Gastroesophageal sphincter (tissue), 3 donors: ENCODE results near the gene OCA2.

Source experiments
- CTCF ChIP-seq, 4 experiments: fragments of 200-600 bp in 2 of 4; fragments of 450-650 bp in 2 of 4; sonication (generic) in 1 of 4; IDR thresholded peaks; one replicate each; pipeline ENCODE4 v1.5.1; 2017 to 2019; ENCODE audit warnings: antibody characterized with exemption in 4 of 4, mild to moderate bottlenecking in 2 of 4, moderate library complexity in 2 of 4
- POLR2A ChIP-seq, 2 donors: fragments of 450-650 bp; IDR thresholded peaks; one replicate each; pipeline ENCODE4 v1.6.1; 2017; ENCODE audit warnings: antibody characterized with exemption in 2 of 2, mild to moderate bottlenecking in 2 of 2, moderate library complexity in 1 of 2
- POLR2AphosphoS5 ChIP-seq: sonication (generic); formaldehyde crosslinking; IDR thresholded peaks from one replicate; pipeline ENCODE4 v1.6.1; 2017; ENCODE audit warnings: antibody characterized with exemption

GRCh38 chr15:27833178-27833577, 265.9 kb downstream of the OCA2 start:
- TF ChIP-seq CTCF (IDR thresholded peaks at IDR 0.05) (no peak), POLR2A (IDR thresholded peaks at IDR 0.05) (no peak), POLR2AphosphoS5 (no peak)
